Stimulated activated CD4-positive, alpha-beta T cell treated with anti-CD3 and anti-CD28 coated beads, Interleukin-4, amount 100 ng/mL, for 1 hour (primary cell): ENCODE measurements around the gene PCDHA1.

Experiments
- DNase-seq: peaks from one replicate; pipeline ENCODE4 v3.0.0-alpha.2; 2020

PCDHA1 gene

GRCh38 chr5:140992828-140993227 is 206.9 kb downstream of the PCDHA1 start:
- no peak for DNase-seq

- DNase-seq, result no peak
Measured at GRCh38 chr5:140996060-140996459, 210.1 kb downstream of the PCDHA1 start.

- no peak for DNase-seq
Measured at GRCh38 chr5:140998921-140999410, 213.0 kb downstream of the PCDHA1 start.

- DNase-seq, result no peak
Measured at GRCh38 chr5:141001446-141001843, 215.5 kb downstream of the PCDHA1 start.

GRCh38 chr5:141001844-141002604 is 216.1 kb downstream of the PCDHA1 start:
- DNase-seq, result no peak

- no peak for DNase-seq
Measured at GRCh38 chr5:141002605-141002965, 216.6 kb downstream of the PCDHA1 start.

- DNase-seq, result no peak
Measured at GRCh38 chr5:141003031-141003430, 217.1 kb downstream of the PCDHA1 start.

GRCh38 chr5:141003791-141004611 is 218.1 kb downstream of the PCDHA1 start:
- no peak for DNase-seq

- no peak for DNase-seq
Measured at GRCh38 chr5:141007791-141008190, 221.9 kb downstream of the PCDHA1 start.

GRCh38 chr5:141010047-141010793 is 224.3 kb downstream of the PCDHA1 start:
- no peak for DNase-seq

GRCh38 chr5:141017943-141018342 is 232.0 kb downstream of the PCDHA1 start:
- DNase-seq, result no peak

- no peak for DNase-seq
Measured at GRCh38 chr5:141022384-141022783, 236.4 kb downstream of the PCDHA1 start.

GRCh38 chr5:141031006-141031405 is 245.1 kb downstream of the PCDHA1 start:
- no peak for DNase-seq

- no peak for DNase-seq
Measured at GRCh38 chr5:141032626-141033025, 246.7 kb downstream of the PCDHA1 start.

- no peak for DNase-seq
Measured at GRCh38 chr5:141039061-141039460, 253.1 kb downstream of the PCDHA1 start.

- DNase-seq, result no peak
Measured at GRCh38 chr5:141039517-141039916, 253.6 kb downstream of the PCDHA1 start.

GRCh38 chr5:141040093-141040770 is 254.3 kb downstream of the PCDHA1 start:
- DNase-seq, result no peak

- peak; percentile 58 for DNase-seq
Measured at GRCh38 chr5:141040771-141041426, 255.0 kb downstream of the PCDHA1 start.

GRCh38 chr5:141041427-141041785 is 255.5 kb downstream of the PCDHA1 start:
- DNase-seq, result no peak

- no peak for DNase-seq
Measured at GRCh38 chr5:141042555-141042954, 256.6 kb downstream of the PCDHA1 start.

GRCh38 chr5:141050622-141051520 is 264.9 kb downstream of the PCDHA1 start, which contains the start of gene PCDHB1:
Gene PCDHB1 (plus strand): TSS chr5:141051374. CDS start chr5:141051471, 97 bp downstream.
- DNase-seq, result no peak
